ENCODE results near the gene ZSWIM5. TPM values are rescaled to one million over a fixed set of nuclear protein-coding genes. Genes with fewer than 3 reads are reported as not detected.

Gene ZSWIM5
- total and polyA plus RNA-seq, 2 donors (not counting 1 experiment from before 2014, with no cell fraction given): 0.36 to 1.7 TPM

GRCh38 chr1:45244660-45245059 is 38.3 kb upstream of the ZSWIM5 start:
- H2AFZ ChIP-seq (ENCODE audit: insufficient read depth, low read depth, low read length, poor library complexity, severe bottlenecking): no peak overlapping the region
- Mint-ChIP-seq H3K27me3 (no peaks in the 10 kb centered on the region), H3K9me3 (ENCODE audit: insufficient read depth) (no peaks in the 10 kb centered on the region), H3K4me3 (no peak overlapping the region), H3K4me1 (no peaks in the 10 kb centered on the region), H3K27ac (no peak overlapping the region)
- H3K9ac ChIP-seq (ENCODE audit: low read length): no peak overlapping the region
- intact Hi-C loops (cut with micrococcal nuclease): no loop called here
- peaks cover 1 to 15% (median 8%) of the 10 kb centered on the region in 3 donors for H3K9me3 ChIP-seq (ENCODE audit: control extremely low read depth in 1 of 3, control insufficient read depth in 2 of 3, insufficient read depth in 1 of 3, low read length in 2 of 3)
- no peak overlapping the region for H3K4me3 ChIP-seq (ENCODE audit: control extremely low read depth in 1 of 5, extremely low read depth in 1 of 5, insufficient read depth in 1 of 5, low read depth in 2 of 5, low read length in 4 of 5)
- DNase-seq (no peak), ATAC-seq (ENCODE audit: low read depth) (no peak)
- H3K27me3 ChIP-seq (replicated peaks in 1 of 4; ENCODE audit: control extremely low read depth in 1 of 4, control insufficient read depth in 3 of 4, insufficient read depth in 4 of 4, low read length in 3 of 4): no peaks in the 10 kb centered on the region
- H3K36me3 ChIP-seq (replicated peaks in 1 of 2; ENCODE audit: control extremely low read depth in 1 of 2, control insufficient read depth in 1 of 2, extremely low read depth in 1 of 2, insufficient read depth in 2 of 2, low read length in 1 of 2): no peaks in the 10 kb centered on the region
- ChIA-PET POLR2A (no interaction called here), CTCF (no interaction called here)
- H3K79me2 ChIP-seq (ENCODE audit: control insufficient read depth, insufficient read depth, low read length): no peaks in the 10 kb centered on the region
- no peak overlapping the region for H3K4me2 ChIP-seq (replicated peaks; ENCODE audit: low read depth, low read length, poor library complexity, severe bottlenecking)
- H4K20me1 ChIP-seq (ENCODE audit: control insufficient read depth, insufficient read depth, low read length, poor library complexity, severe bottlenecking): no peaks in the 10 kb centered on the region
- TF ChIP-seq EZH2 (IDR thresholded peaks at IDR 0.05; ENCODE audit: borderline replicate concordance, insufficient read depth, low read depth, low read length, poor library complexity, severe bottlenecking) (no peak), CTCF (IDR thresholded peaks at IDR 0.05) (no peak)
- H3K4me1 ChIP-seq (ENCODE audit: control insufficient read depth in 2 of 2, insufficient read depth in 2 of 2, low read length in 2 of 2): no peaks in the 10 kb centered on the region
- no peak overlapping the region for H3K27ac ChIP-seq (ENCODE audit: low read length in 2 of 2)

- Histone ChIP-seq H2AFZ (ENCODE audit: insufficient read depth, low read depth, low read length, poor library complexity, severe bottlenecking) (no peak overlapping the region), H3K36me3 (replicated peaks in 1 of 2; ENCODE audit: control extremely low read depth in 1 of 2, control insufficient read depth in 1 of 2, extremely low read depth in 1 of 2, insufficient read depth in 2 of 2, low read length in 1 of 2) (no peaks in the 10 kb centered on the region), H4K20me1 (ENCODE audit: control insufficient read depth, insufficient read depth, low read length, poor library complexity, severe bottlenecking) (no peaks in the 10 kb centered on the region), H3K27me3 (replicated peaks in 1 of 4; ENCODE audit: control extremely low read depth in 1 of 4, control insufficient read depth in 3 of 4, insufficient read depth in 4 of 4, low read length in 3 of 4) (no peaks in the 10 kb centered on the region), H3K4me3 (ENCODE audit: control extremely low read depth in 1 of 5, extremely low read depth in 1 of 5, insufficient read depth in 1 of 5, low read depth in 2 of 5, low read length in 4 of 5) (no peak overlapping the region), H3K9me3 (ENCODE audit: control extremely low read depth in 1 of 3, control insufficient read depth in 2 of 3, insufficient read depth in 1 of 3, low read length in 2 of 3) (peaks cover 1 to 15% (median 8%) of the 10 kb centered on the region in 3 donors), H3K4me2 (replicated peaks; ENCODE audit: low read depth, low read length, poor library complexity, severe bottlenecking) (no peak overlapping the region), H3K9ac (ENCODE audit: low read length) (no peak overlapping the region), H3K4me1 (ENCODE audit: control insufficient read depth in 2 of 2, insufficient read depth in 2 of 2, low read length in 2 of 2) (no peaks in the 10 kb centered on the region), H3K79me2 (ENCODE audit: control insufficient read depth, insufficient read depth, low read length) (no peaks in the 10 kb centered on the region), H3K27ac (ENCODE audit: low read length in 2 of 2) (no peak overlapping the region)
- no peak for DNase-seq
- no peak overlapping the region for H3K27ac Mint-ChIP-seq
- H3K9me3 Mint-ChIP-seq (ENCODE audit: insufficient read depth): no peaks in the 10 kb centered on the region
- no peak for ATAC-seq (ENCODE audit: low read depth)
- no peak overlapping the region for H3K4me3 Mint-ChIP-seq
- TF ChIP-seq CTCF (IDR thresholded peaks at IDR 0.05) (no peak), EZH2 (IDR thresholded peaks at IDR 0.05; ENCODE audit: borderline replicate concordance, insufficient read depth, low read depth, low read length, poor library complexity, severe bottlenecking) (no peak)
- CTCF ChIA-PET: no interaction called here
- no peaks in the 10 kb centered on the region for H3K27me3 Mint-ChIP-seq
- WGBS (ENCODE audit: insufficient coverage): 90% methylated on average over 2 of the region's 3 CpGs
- H3K4me1 Mint-ChIP-seq: no peaks in the 10 kb centered on the region
- POLR2A ChIA-PET: no interaction called here
- intact Hi-C loops (cut with micrococcal nuclease): no loop called here
Measured at GRCh38 chr1:45243476-45244343, 37.3 kb upstream of the ZSWIM5 start.
